Stimulated activated CD4-positive, alpha-beta T cell treated with anti-CD3 and anti-CD28 coated beads, Interleukin-12 subunit alpha, Interleukin-12 subunit beta, amount 100 ng/mL, for 48 hours (primary cell): Measurements from ENCODE around the gene NAA50.
A peak's percentile ranks its signal among the peaks of the same experiment; 100 is the strongest.

Experiments
- DNase-seq, 3 donors: peaks; one replicate each; pipeline ENCODE4 v3.0.0-alpha.2; 2020; ENCODE audit warnings: low read depth in 2 of 3, low spot score in 1 of 3

The NAA50 gene

GRCh38 chr3:113745756-113746547 is at the start of gene NAA50:
Gene NAA50, minus strand, starts transcription at chr3:113746249. Its CDS starts 300 bp downstream, at chr3:113745949.
- DNase-seq = peak; percentile 88 to 91 (median 91)

GRCh38 chr3:113795693-113796092 is 49.6 kb upstream of the NAA50 start:
- no peak for DNase-seq

GRCh38 chr3:113794526-113794925 is 48.5 kb upstream of the NAA50 start:
- DNase-seq = no peak

- no peak for DNase-seq
Measured at GRCh38 chr3:113791381-113791780, 45.3 kb upstream of the NAA50 start.

- DNase-seq = no peak
Measured at GRCh38 chr3:113783980-113784379, 37.9 kb upstream of the NAA50 start.

- no peak for DNase-seq
Measured at GRCh38 chr3:113783463-113783862, 37.4 kb upstream of the NAA50 start.

GRCh38 chr3:113776564-113776963 is 30.5 kb upstream of the NAA50 start:
- DNase-seq = no peak

- no peak for DNase-seq
Measured at GRCh38 chr3:113775516-113775915, 29.5 kb upstream of the NAA50 start.

GRCh38 chr3:113773381-113773780 is 27.3 kb upstream of the NAA50 start:
- DNase-seq = no peak

- no peak for DNase-seq
Measured at GRCh38 chr3:113771993-113772392, 25.9 kb upstream of the NAA50 start.

GRCh38 chr3:113769551-113769950 is 23.5 kb upstream of the NAA50 start:
- DNase-seq = no peak

- DNase-seq = no peak
Measured at GRCh38 chr3:113764698-113765097, 18.6 kb upstream of the NAA50 start.

- no peak for DNase-seq
Measured at GRCh38 chr3:113758389-113759024, 12.5 kb upstream of the NAA50 start.

- no peak for DNase-seq
Measured at GRCh38 chr3:113754494-113755159, 8.6 kb upstream of the NAA50 start.

GRCh38 chr3:113753376-113753985 is 7.4 kb upstream of the NAA50 start:
- no peak for DNase-seq

- no peak for DNase-seq
Measured at GRCh38 chr3:113751141-113751540, 5.1 kb upstream of the NAA50 start.

- DNase-seq = peak; percentile 43 to 47 (median 43)
Measured at GRCh38 chr3:113747283-113748046, 1.4 kb upstream of the NAA50 start.

- peak; percentile 76 to 80 (median 77) for DNase-seq
Measured at GRCh38 chr3:113746548-113747282, 666 bp upstream of the NAA50 start, which contains the start of gene ATP6V1A. Gene ATP6V1A, plus strand, starts transcription at chr3:113747035. Its CDS starts 31,719 bp downstream, at chr3:113778754.

GRCh38 chr3:113744941-113745755 is 901 bp downstream of the NAA50 start:
- peak; percentile 66 to 70 (median 68) for DNase-seq
